ENCODE data around the gene TNFRSF19.

Gene TNFRSF19

GRCh38 chr13:23598369-23598768 lies 28.2 kb downstream of the TNFRSF19 start:
- H4K20me1 ChIP-seq (ENCODE audit: insufficient read depth, low read length) = no peaks in the 10 kb centered on the region
- DNase-seq = no peak
- no peaks in the 10 kb centered on the region for H3K4me1 ChIP-seq (ENCODE audit: low read length)
- H3K9me2 ChIP-seq (replicated peaks; ENCODE audit: insufficient read depth, low read length) = no peaks in the 10 kb centered on the region
- no peak overlapping the region for H3K4me2 ChIP-seq (ENCODE audit: low read depth, low read length)
- H3K9ac ChIP-seq (ENCODE audit: low read length) = no peak overlapping the region
- H3K9me3 ChIP-seq (replicated peaks; ENCODE audit: insufficient read depth, low read length) = no peaks in the 10 kb centered on the region
- H3K27me3 ChIP-seq (replicated peaks; ENCODE audit: insufficient read depth, low read length) = no peaks in the 10 kb centered on the region
- no peak overlapping the region for H3K4me3 ChIP-seq (ENCODE audit: low read length)
- H3K27ac ChIP-seq (ENCODE audit: low read length) = no peak overlapping the region
- H2AFZ ChIP-seq (ENCODE audit: low read length) = no peak overlapping the region
- no peaks in the 10 kb centered on the region for H3F3A ChIP-seq (ENCODE audit: insufficient read depth, low read length)
- no peaks in the 10 kb centered on the region for H3K79me2 ChIP-seq (ENCODE audit: low read length)
- H3K36me3 ChIP-seq (replicated peaks; ENCODE audit: insufficient read depth, low read length) = no peaks in the 10 kb centered on the region
- TF ChIP-seq CTCF (IDR thresholded peaks at IDR 0.05; ENCODE audit: low read length) = no peak

- Histone ChIP-seq H2AFZ (ENCODE audit: low read length) (no peak overlapping the region), H3K27ac (ENCODE audit: low read length) (no peak overlapping the region), H3K9me2 (replicated peaks; ENCODE audit: insufficient read depth, low read length) (no peaks in the 10 kb centered on the region), H3F3A (ENCODE audit: insufficient read depth, low read length) (no peaks in the 10 kb centered on the region), H3K9me3 (replicated peaks; ENCODE audit: insufficient read depth, low read length) (no peaks in the 10 kb centered on the region), H3K4me3 (ENCODE audit: low read length) (no peak overlapping the region), H3K4me1 (ENCODE audit: low read length) (no peaks in the 10 kb centered on the region), H3K27me3 (replicated peaks; ENCODE audit: insufficient read depth, low read length) (no peaks in the 10 kb centered on the region), H3K9ac (ENCODE audit: low read length) (no peak overlapping the region), H3K36me3 (replicated peaks; ENCODE audit: insufficient read depth, low read length) (no peaks in the 10 kb centered on the region), H3K79me2 (ENCODE audit: low read length) (no peaks in the 10 kb centered on the region), H4K20me1 (ENCODE audit: insufficient read depth, low read length) (no peaks in the 10 kb centered on the region), H3K4me2 (ENCODE audit: low read depth, low read length) (no peak overlapping the region)
- DNase-seq = no peak
- TF ChIP-seq EZH2phosphoT487 (IDR thresholded peaks at IDR 0.05; ENCODE audit: low read length) (no peak), CTCF (IDR thresholded peaks at IDR 0.05; ENCODE audit: low read length) (no peak), EZH2 (optimal IDR thresholded peaks at IDR 0.05; ENCODE audit: low read depth, low read length) (no peak)
These were observed 29.1 kb downstream of the TNFRSF19 start for GRCh38 chr13:23599083-23599925.

GRCh38 chr13:23600100-23600499 lies 29.9 kb downstream of the TNFRSF19 start:
- no peaks in the 10 kb centered on the region for H4K20me1 ChIP-seq (ENCODE audit: insufficient read depth, low read length)
- no peak overlapping the region for H3K4me3 ChIP-seq (ENCODE audit: low read length)
- H3K4me2 ChIP-seq (ENCODE audit: low read depth, low read length) = no peak overlapping the region

More at GRCh38 chr13:23600100-23600499, 29.9 kb downstream of the TNFRSF19 start:
- no peak for TF ChIP-seq EZH2phosphoT487 (IDR thresholded peaks at IDR 0.05; ENCODE audit: low read length)
- TF ChIP-seq EZH2 (optimal IDR thresholded peaks at IDR 0.05; ENCODE audit: low read depth, low read length) = no peak
- TF ChIP-seq CTCF (IDR thresholded peaks at IDR 0.05; ENCODE audit: low read length) = no peak
- no peak for DNase-seq
- Histone ChIP-seq H3K27ac (ENCODE audit: low read length) (no peak overlapping the region), H3F3A (ENCODE audit: insufficient read depth, low read length) (no peaks in the 10 kb centered on the region), H3K27me3 (replicated peaks; ENCODE audit: insufficient read depth, low read length) (no peaks in the 10 kb centered on the region), H2AFZ (ENCODE audit: low read length) (no peak overlapping the region), H3K9ac (ENCODE audit: low read length) (no peak overlapping the region), H3K4me1 (ENCODE audit: low read length) (no peaks in the 10 kb centered on the region), H3K36me3 (replicated peaks; ENCODE audit: insufficient read depth, low read length) (no peaks in the 10 kb centered on the region), H3K9me2 (replicated peaks; ENCODE audit: insufficient read depth, low read length) (no peaks in the 10 kb centered on the region), H3K9me3 (replicated peaks; ENCODE audit: insufficient read depth, low read length) (no peaks in the 10 kb centered on the region), H3K79me2 (ENCODE audit: low read length) (no peaks in the 10 kb centered on the region)

Measured in MM.1S (cell line).